PC-3 (cell line): ENCODE measurements around the gene NR2C1. TPM values are rescaled to one million over a fixed set of nuclear protein-coding genes. Genes with fewer than 3 reads are reported as not detected.

Experiments
- ATAC-seq: fragments of 200-7000 bp; cut with Tn5 transposase; 2 replicates; pipeline ENCODE4 v1.9.1; 2020; ENCODE audit warnings: mild to moderate bottlenecking, moderate library complexity
- BruUV-seq: library from RNA; stranded (reverse); fragments of 400-500 nt; replicated peaks from 2 replicates; lab custom pipeline; 2021; lab: Mats Ljungman, UMichigan
- CTCF ChIA-PET: fragments of 300-600 bp; sonication (Branson Sonifier 250); formaldehyde crosslinking; loops from one replicate; lab custom pipeline; 2022; ENCODE audit warnings: antibody characterized with exemption; lab: Charles Lee
- POLR2A ChIA-PET: fragments of 300-600 bp; sonication (Branson Sonifier 250); formaldehyde crosslinking; loops from one replicate; lab custom pipeline; 2022; ENCODE audit warnings: antibody characterized with exemption; ENCODE audit not compliant: unreplicated experiment; lab: Charles Lee
- DNase-seq: peaks from one replicate; pipeline ENCODE4 v3.0.0-alpha.2; 2015
- H2AFZ ChIP-seq: fragments of 300-600 bp; sonication (generic); 2 replicates; pipeline ENCODE4 v1.6.0; 2016; ENCODE audit warnings: antibody characterized with exemption, low read length
- H3F3A ChIP-seq: fragments of 300-600 bp; sonication (generic); one replicate; pipeline ENCODE4 v1.6.0; 2017; ENCODE audit warnings: antibody characterized with exemption, low read length, control low read depth, mild to moderate bottlenecking; ENCODE audit not compliant: unreplicated experiment
- H3K27ac ChIP-seq: fragments of 300-600 bp; sonication (generic); 2 replicates; pipeline ENCODE4 v1.5.1; 2016; ENCODE audit warnings: mild to moderate bottlenecking, low read length
- H3K27me3 ChIP-seq: fragments of 300-600 bp; sonication (generic); 2 replicates; pipeline ENCODE4 v1.6.1; 2016; ENCODE audit warnings: low read length, mixed read lengths
- H3K36me3 ChIP-seq: fragments of 300-600 bp; sonication (generic); 2 replicates; pipeline ENCODE4 v1.6.1; 2016; ENCODE audit warnings: low read depth, mixed run types, low read length, mixed read lengths
- H3K4me1 ChIP-seq: fragments of 300-600 bp; sonication (generic); 2 replicates; pipeline ENCODE4 v1.5.1; 2016; ENCODE audit warnings: low read length; ENCODE audit not compliant: insufficient read depth
- H3K4me2 ChIP-seq: fragments of 300-600 bp; sonication (generic); 2 replicates; pipeline ENCODE4 v1.6.0; 2016; ENCODE audit warnings: low read length
- H3K4me3 ChIP-seq: fragments of 300-600 bp; sonication (generic); 2 replicates; pipeline ENCODE4 v1.5.1; 2016; ENCODE audit warnings: mild to moderate bottlenecking, low read length, mixed read lengths
- H3K79me2 ChIP-seq: fragments of 300-600 bp; sonication (generic); 2 replicates; pipeline ENCODE4 v1.6.1; 2017; ENCODE audit warnings: low read length, mixed read lengths
- H3K9ac ChIP-seq: fragments of 300-600 bp; sonication (generic); 2 replicates; pipeline ENCODE4 v1.6.0; 2016; ENCODE audit warnings: mild to moderate bottlenecking, low read length
- H3K9me2 ChIP-seq: fragments of 300-600 bp; sonication (generic); replicated peaks from 2 replicates; pipeline ENCODE4 v1.6.1; 2016; ENCODE audit warnings: mixed run types, low read length, mixed read lengths
- H3K9me3 ChIP-seq: fragments of 300-600 bp; sonication (generic); 2 replicates; pipeline ENCODE4 v1.6.1; 2016; ENCODE audit warnings: low read length, mixed read lengths
- H4K20me1 ChIP-seq: fragments of 300-600 bp; sonication (generic); 2 replicates; pipeline ENCODE4 v1.6.1; 2016; ENCODE audit warnings: low read length, mixed read lengths
- CTCF ChIP-seq: fragments of 300-600 bp; sonication (generic); conservative IDR thresholded peaks from 2 replicates; pipeline ENCODE4 v1.5.1; 2017; ENCODE audit warnings: antibody characterized with exemption, low read depth, mild to moderate bottlenecking, low read length
- EZH2 ChIP-seq: fragments of 300-600 bp; sonication (generic); IDR thresholded peaks from one replicate; pipeline ENCODE4 v1.6.1; 2017; ENCODE audit warnings: antibody characterized with exemption, mild to moderate bottlenecking, low read length; ENCODE audit not compliant: unreplicated experiment
- EZH2phosphoT487 ChIP-seq: fragments of 300-600 bp; sonication (generic); IDR thresholded peaks from 2 replicates; pipeline ENCODE4 v1.6.1; 2018; ENCODE audit warnings: mild to moderate bottlenecking, antibody characterized with exemption, low read length, borderline replicate concordance
- intact Hi-C: fragments of 100-400 bp; cut with micrococcal nuclease; formaldehyde crosslinking; loops from 2 replicates; pipeline ENCODE4 v1.9.0; 2023
- total RNA-seq: library from RNA; depleted of rRNA; stranded (reverse); fragments of >200 nt; gene quantifications from 2 replicates; pipeline ENCODE4 v1.2.3, GENCODE V29; 2014

NR2C1 gene
- total RNA-seq, 1 experiment from 2014 or later, result 43.7 TPM

GRCh38 chr12:95014554-95014953 is 58.9 kb downstream of the NR2C1 start:
- Histone ChIP-seq H2AFZ (no peak overlapping the region), H3K9me3 (no peaks in the 10 kb centered on the region), H3K4me1 (no peaks in the 10 kb centered on the region), H3K9me2 (no peaks in the 10 kb centered on the region), H4K20me1 (no peaks in the 10 kb centered on the region), H3K27ac (no peak overlapping the region), H3K4me2 (no peak overlapping the region), H3K36me3 (no peaks in the 10 kb centered on the region), H3K79me2 (no peaks in the 10 kb centered on the region), H3K9ac (no peak overlapping the region), H3K4me3 (no peak overlapping the region), H3F3A (no peaks in the 10 kb centered on the region), H3K27me3 (no peaks in the 10 kb centered on the region)
- ATAC-seq (no peak), DNase-seq (no peak)
- TF ChIP-seq CTCF (no peak), EZH2phosphoT487 (no peak), EZH2 (no peak)
- no TSS peak for BruUV-seq
- intact Hi-C loops, result no loop called here
- POLR2A ChIA-PET, result no interaction called here
- CTCF ChIA-PET, result no interaction called here

DNA sequence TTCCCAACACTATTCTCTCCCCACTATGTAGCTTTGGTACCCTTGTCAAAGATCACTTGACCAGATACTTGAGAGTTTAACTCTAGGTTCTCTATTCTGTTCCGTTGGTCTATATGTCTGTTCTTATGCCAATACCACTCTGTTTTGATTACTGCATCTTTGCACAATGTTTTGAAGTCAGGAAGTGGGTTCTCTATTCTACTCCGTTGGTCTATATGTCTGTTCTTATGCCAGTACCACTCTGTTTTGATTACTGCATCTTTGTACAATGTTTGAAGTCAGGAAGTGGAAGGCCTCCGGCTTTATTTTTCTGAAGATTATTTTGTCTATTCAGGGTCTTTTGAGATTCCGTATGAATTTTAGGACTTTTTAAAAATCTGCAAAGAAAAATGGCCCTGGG is 67.2 kb downstream of the NR2C1 start:
- Histone ChIP-seq H3K27ac (no peak overlapping the region), H3K4me1 (peaks cover 4% of the 10 kb centered on the region; the same call in 1 of the 2 replicates), H2AFZ (no peak overlapping the region), H4K20me1 (no peaks in the 10 kb centered on the region), H3K9me3 (peaks cover 4% of the 10 kb centered on the region; the same call in 1 of the 2 replicates), H3K79me2 (peaks cover 22% of the 10 kb centered on the region), H3K9ac (no peak overlapping the region), H3K4me2 (no peak overlapping the region), H3F3A (no peaks in the 10 kb centered on the region), H3K9me2 (no peaks in the 10 kb centered on the region), H3K27me3 (no peaks in the 10 kb centered on the region), H3K4me3 (no peak overlapping the region), H3K36me3 (0 out of 2 replicates have a peak, but pooled peaks cover under 1% of the 10 kb centered on the region)
- ChIA-PET CTCF (no interaction called here), POLR2A (interaction anchor here (0.6 kb wide), 1 partner anchor 207 kb away, joined by 5 read pairs; no protein-coding TSS in a partner anchor)
- ATAC-seq (no peak), DNase-seq (no peak)
- TF ChIP-seq EZH2phosphoT487 (no peak), EZH2 (no peak), CTCF (no peak)
- no TSS peak for BruUV-seq
- intact Hi-C loops, result no loop called here

GRCh38 chr12:95004610-95005009 is 68.8 kb downstream of the NR2C1 start:
- intact Hi-C loops, result loop anchor here (5.0 kb wide), 1 partner anchor 468 kb away; the partner anchor contains the start of gene METAP2
- H3K27ac ChIP-seq, result no peak overlapping the region
- H3K4me1 ChIP-seq, result peaks cover 4% of the 10 kb centered on the region; the same call in 1 of the 2 replicates
- ATAC-seq (no peak), DNase-seq (no peak)
- TF ChIP-seq EZH2, result no peak
- no peak for TF ChIP-seq CTCF
- no peak for TF ChIP-seq EZH2phosphoT487
- H3K36me3 ChIP-seq, result peaks cover 5% of the 10 kb centered on the region; the same call in 1 of the 2 replicates
- CTCF ChIA-PET, result interaction anchor here (0.6 kb wide), 1 partner anchor 130 kb away, joined by 3 read pairs; no protein-coding TSS in a partner anchor
- POLR2A ChIA-PET, result interaction anchor here (0.6 kb wide), 2 partner anchors 111 to 290 kb away, joined by 6 to 7 read pairs; no protein-coding TSS in a partner anchor
- H2AFZ ChIP-seq, result no peak overlapping the region
- no peaks in the 10 kb centered on the region for H3F3A ChIP-seq
- no peak overlapping the region for H3K4me2 ChIP-seq
- H3K4me3 ChIP-seq, result no peak overlapping the region
- H3K27me3 ChIP-seq, result no peaks in the 10 kb centered on the region
- H3K79me2 ChIP-seq, result peaks cover 38% of the 10 kb centered on the region
- H3K9ac ChIP-seq, result no peak overlapping the region
- no peaks in the 10 kb centered on the region for H4K20me1 ChIP-seq
- no peaks in the 10 kb centered on the region for H3K9me2 ChIP-seq
- no TSS peak for BruUV-seq
- H3K9me3 ChIP-seq, result peaks cover 4% of the 10 kb centered on the region; the same call in 1 of the 2 replicates
